A375 (cell line): Measurements from ENCODE around the gene PDE4A. TPM values are rescaled to one million over a fixed set of nuclear protein-coding genes. Genes with fewer than 3 reads are reported as not detected.

Experiments used
- total RNA-seq: library from RNA; depleted of rRNA; stranded (reverse); fragments of >200 nt; shearing (Covaris generic); gene quantifications from 2 replicates; pipeline ENCODE4 v1.2.3, GENCODE V29; 2014; rRNA removed

The PDE4A gene
- total RNA-seq, result 4.5 and 4.9 TPM in 2 replicates

DNA sequence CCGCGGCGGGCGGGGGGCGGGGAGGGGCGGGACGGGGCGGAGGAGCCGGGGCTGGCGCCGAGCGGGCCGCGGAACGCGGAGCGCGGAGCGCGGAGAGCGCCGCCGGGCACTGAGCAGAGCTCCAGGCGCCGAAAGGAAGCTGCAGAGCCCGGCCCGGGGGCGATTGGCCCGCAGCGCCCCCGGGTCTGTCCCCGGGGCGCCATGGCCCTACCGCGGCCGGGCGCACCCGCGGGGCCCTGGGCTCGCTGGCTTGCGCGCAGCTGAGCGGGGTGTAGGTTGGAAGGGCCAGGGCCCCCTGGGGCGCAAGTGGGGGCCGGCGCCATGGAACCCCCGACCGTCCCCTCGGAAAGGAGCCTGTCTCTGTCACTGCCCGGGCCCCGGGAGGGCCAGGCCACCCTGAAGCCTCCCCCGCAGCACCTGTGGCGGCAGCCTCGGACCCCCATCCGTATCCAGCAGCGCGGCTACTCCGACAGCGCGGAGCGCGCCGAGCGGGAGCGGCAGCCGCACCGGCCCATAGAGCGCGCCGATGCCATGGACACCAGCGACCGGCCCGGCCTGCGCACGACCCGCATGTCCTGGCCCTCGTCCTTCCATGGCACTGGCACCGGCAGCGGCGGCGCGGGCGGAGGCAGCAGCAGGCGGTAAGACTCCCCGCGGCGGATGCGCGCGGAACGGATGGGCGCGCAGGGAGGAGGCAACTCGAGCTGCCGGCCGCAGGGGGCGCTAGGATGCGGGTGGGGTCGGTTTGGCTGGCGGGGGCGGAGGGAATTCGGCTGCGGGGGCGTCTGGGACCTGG lies at the start of gene PDE4A:
PDE4A (plus strand) TSS at position 95 of the 796 bp plus-strand sequence; CDS start at position 322, 227 bp downstream.

DNA sequence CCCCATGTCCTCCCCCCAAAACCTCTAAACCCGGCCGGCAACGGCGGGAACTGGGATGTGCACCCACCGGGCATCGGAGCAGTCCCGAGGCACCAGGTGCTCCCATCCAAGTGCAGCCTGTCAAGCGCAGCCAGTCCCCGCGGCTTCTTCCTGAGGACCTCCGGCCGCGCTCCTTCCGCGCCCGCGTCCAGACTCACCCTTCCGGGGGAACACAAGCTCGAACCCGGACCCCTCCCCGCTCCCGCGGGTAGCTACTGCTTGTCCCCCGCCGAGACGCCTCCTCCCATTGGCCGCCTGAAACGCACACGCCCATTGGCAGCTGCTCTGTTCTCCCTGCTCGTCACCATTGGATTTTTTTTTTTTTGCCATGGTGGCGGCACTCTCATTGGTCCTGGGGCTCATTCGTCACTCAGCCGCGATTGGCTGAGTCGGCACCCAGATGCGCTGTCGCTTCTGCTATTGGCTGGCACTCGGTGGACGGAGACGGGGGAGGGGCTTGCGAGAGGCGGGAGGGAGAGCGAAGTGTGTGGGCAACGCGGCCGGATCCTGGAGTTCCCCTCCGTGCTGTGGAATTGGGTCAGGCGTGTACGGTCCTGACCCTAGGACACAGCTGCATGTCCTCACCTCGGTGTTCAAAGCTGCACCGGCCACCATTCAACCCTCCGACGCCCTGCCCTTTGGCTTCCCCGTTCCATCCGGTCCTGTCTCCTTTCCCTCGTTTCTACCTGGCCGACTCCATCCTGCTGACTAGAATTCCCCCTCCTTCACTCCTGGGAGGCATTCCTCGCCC lies 39.8 kb upstream of the PDE4A start, which contains the start of gene TYK2:
TYK2 (minus strand) TSS at position 260 of the 790 bp plus-strand sequence. CDS start 2,166 bp downstream, outside the sequence.

DNA sequence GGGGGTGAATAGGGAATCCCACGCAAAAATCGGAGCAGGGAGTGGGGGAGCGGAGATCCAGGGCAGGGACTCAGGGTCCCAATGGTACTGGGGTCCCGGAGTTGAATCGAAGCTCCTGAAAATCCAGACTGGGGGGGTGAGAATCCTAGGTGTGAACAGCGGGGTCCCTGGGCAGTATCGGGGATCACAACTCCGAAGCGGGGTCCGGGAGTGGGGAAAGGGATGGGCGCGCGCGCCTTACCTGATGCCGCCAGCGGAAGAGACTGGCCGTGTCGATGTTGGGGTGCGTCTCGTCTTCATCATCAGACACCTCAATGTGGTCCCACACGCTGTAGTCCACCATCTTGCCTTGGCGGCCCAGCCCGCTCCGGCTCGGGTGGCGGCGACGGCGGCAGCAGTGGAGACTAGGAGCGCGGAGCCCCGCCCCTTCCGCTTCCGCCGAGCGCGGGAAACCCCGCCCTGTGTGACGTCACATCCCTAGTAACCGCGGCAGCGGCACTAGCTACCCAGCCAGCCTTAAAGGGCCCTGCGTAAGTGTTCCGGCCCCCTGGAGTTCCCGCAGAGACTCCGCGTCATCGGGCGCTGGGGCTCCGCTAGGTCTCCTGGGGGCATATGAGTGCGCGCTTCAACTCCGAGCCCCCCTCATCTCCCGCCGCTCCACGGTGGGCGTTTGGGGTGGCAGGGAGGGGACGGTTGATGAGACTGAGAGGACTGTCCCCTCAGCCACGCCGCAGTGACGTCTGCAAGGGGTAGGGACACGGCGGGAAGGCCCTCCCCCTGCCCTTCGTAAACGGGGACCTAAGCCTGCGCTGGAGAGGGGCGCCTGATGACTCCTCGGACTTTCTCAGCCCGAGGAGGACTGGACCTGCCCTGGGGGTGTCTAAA lies 17.0 kb upstream of the PDE4A start, which contains the start of gene CDC37:
CDC37 (minus strand) TSS at position 406 of the 885 bp plus-strand sequence; CDS start at position 343, 63 bp downstream.

DNA sequence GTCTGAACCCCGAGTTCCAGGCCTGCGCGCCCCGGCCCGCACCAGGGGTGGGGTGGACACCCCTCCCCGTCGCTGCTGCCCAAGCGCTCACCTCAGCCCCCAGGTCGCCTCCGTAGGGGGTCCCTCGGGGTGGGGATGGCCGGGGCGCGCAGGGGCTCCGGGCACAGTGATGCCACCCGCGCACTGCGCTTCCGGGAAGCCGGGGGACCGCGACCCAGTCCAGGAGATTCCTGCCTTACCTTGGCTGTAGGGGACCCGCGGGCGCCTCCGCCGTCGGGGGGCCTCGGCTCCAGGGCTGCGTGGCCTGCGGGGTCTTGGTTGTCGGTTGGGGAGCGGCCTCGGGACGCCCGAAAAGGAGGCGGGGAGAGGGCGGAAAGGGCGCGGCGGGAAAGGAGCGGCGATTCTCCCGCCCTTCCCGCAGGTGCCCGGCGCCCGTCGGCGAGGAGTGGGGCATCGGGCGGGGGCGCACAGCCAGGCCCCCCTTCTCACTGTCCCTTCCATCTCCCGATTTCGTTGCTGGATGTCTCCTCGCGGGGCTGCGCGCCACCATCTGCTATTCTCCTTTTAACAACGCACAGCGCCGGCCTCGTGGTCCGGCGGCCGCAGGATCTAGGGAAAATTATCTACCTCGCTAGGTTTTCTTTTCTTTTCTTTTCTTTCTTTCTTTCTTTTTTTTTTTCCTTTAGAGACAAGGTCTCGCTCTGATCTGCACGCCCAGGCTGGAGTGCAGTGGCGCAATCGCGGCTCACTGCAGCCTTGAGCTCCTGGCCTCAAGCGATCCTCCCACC lies 82.9 kb downstream of the PDE4A start, which contains the start of gene KEAP1:
KEAP1 (minus strand) TSS at position 355 of the 788 bp plus-strand sequence. CDS start 3,323 bp downstream, outside the sequence.

DNA sequence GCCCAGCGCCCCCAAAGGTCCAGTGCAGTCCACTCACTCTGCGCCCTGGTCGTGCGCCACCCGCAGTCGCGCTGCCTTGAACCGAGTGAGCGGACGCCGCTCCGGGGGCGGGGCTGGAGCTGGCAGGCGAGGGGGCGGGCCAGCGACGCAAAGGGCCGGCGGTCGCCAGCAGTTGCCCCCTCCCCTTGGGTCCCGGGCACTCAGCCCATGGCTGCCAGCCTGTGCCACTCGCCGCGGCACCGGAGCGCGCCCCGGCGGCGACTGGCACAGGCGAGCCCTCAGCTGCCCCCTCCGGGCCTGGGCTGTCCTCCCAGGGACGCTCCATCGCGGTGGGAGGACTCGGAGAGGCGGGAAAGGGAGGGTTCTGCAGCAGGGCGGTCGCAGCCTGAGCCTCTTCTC lies 97.0 kb downstream of the PDE4A start, which contains the start of gene S1PR5:
S1PR5 (minus strand) TSS at position 87 of the 399 bp plus-strand sequence. CDS start 2,436 bp downstream, outside the sequence.

Other genes starting within 250 kb of the PDE4A start
- gene DNMT1, start 225.6 kb upstream of the PDE4A start, total RNA-seq, result 221 and 236 TPM in 2 replicates
- gene S1PR2, start 189.2 kb upstream of the PDE4A start, total RNA-seq, result 18.5 and 21.3 TPM in 2 replicates
- 144 and 170 TPM in 2 replicates for gene MRPL4, start 168.3 kb upstream of the PDE4A start, total RNA-seq
- 24.8 and 28.8 TPM in 2 replicates for gene ICAM1, start 149.4 kb upstream of the PDE4A start, total RNA-seq
- 0.30 and 0.58 TPM in 2 replicates for gene ICAM4, start 133.6 kb upstream of the PDE4A start, total RNA-seq
- gene ICAM5, start 130.6 kb upstream of the PDE4A start, total RNA-seq, result 20.3 TPM in 2 replicates
- gene ZGLP1, start 110.7 kb upstream of the PDE4A start, total RNA-seq, result 1.0 and 2.4 TPM in 2 replicates
- gene FDX2, start 104.5 kb upstream of the PDE4A start, total RNA-seq, result 38.9 and 43.2 TPM in 2 replicates
- 40.7 and 50.4 TPM in 2 replicates for gene RAVER1, start 87.0 kb upstream of the PDE4A start, total RNA-seq
- gene ICAM3, start 80.9 kb upstream of the PDE4A start, total RNA-seq, result 12.8 and 19.7 TPM in 2 replicates
- gene TYK2, start 40.0 kb upstream of the PDE4A start, total RNA-seq, result 141 and 161 TPM in 2 replicates
- gene CDC37, start 17.0 kb upstream of the PDE4A start, total RNA-seq, result 639 and 659 TPM in 2 replicates
- 69.0 and 75.7 TPM in 2 replicates for gene KEAP1, start 82.8 kb downstream of the PDE4A start, total RNA-seq
- gene S1PR5, start 96.9 kb downstream of the PDE4A start, total RNA-seq, result 1.9 and 3.9 TPM in 2 replicates
- gene ATG4D, start 123.4 kb downstream of the PDE4A start, total RNA-seq, result 49.4 and 49.9 TPM in 2 replicates
- 58.0 and 61.9 TPM in 2 replicates for gene KRI1, start 145.5 kb downstream of the PDE4A start, total RNA-seq
- gene CDKN2D, start 148.4 kb downstream of the PDE4A start, total RNA-seq, result 16.3 and 17.4 TPM in 2 replicates
- gene AP1M2, start 166.8 kb downstream of the PDE4A start, total RNA-seq, result 4.1 and 5.6 TPM in 2 replicates
- 17.6 and 38.2 TPM in 2 replicates for gene SLC44A2, start 205.0 kb downstream of the PDE4A start, total RNA-seq
- 351 and 361 TPM in 2 replicates for gene ILF3, start 233.8 kb downstream of the PDE4A start, total RNA-seq